MG63 (cell line): Measurements from ENCODE around the gene AMIGO2. TPM values are rescaled to one million over a fixed set of nuclear protein-coding genes. Genes with fewer than 3 reads are reported as not detected.
"Not testable (repeated sequence)": the region's sequence is repeated elsewhere in the genome, so short reads cannot be mapped to it uniquely, and the experiment has no call there.

Source experiments
- DNase-seq: peaks from one replicate; pipeline ENCODE4 v3.0.0-alpha.2; 2020
- H3K27me3 ChIP-seq: fragments of 250-450 bp; sonication (Bioruptor Pico); 2 replicates; pipeline ENCODE4 v1.5.1; 2020; ENCODE audit warnings: mild to moderate bottlenecking, moderate library complexity
- H3K36me3 ChIP-seq: fragments of 250-450 bp; sonication (Bioruptor Pico); 2 replicates; pipeline ENCODE4 v1.5.1; 2020; ENCODE audit warnings: mild to moderate bottlenecking, moderate library complexity
- H3K4me3 ChIP-seq: fragments of 250-450 bp; sonication (Bioruptor Pico); 2 replicates; pipeline ENCODE4 v1.5.1; 2020; ENCODE audit warnings: mild to moderate bottlenecking, moderate library complexity
- H3K9me3 ChIP-seq: fragments of 250-450 bp; sonication (Bioruptor Pico); 2 replicates; pipeline ENCODE4 v1.5.1; 2020; ENCODE audit warnings: mild to moderate bottlenecking, moderate library complexity
- total RNA-seq: library from RNA; depleted of rRNA; stranded (reverse); fragments of >200 nt; shearing (Covaris generic); gene quantifications from 2 replicates; pipeline ENCODE4 v1.2.3, GENCODE V29; 2014; ENCODE audit warnings: low replicate concordance

AMIGO2 gene
- total RNA-seq, 1 experiment from 2014 or later, result 6.3 TPM

DNA sequence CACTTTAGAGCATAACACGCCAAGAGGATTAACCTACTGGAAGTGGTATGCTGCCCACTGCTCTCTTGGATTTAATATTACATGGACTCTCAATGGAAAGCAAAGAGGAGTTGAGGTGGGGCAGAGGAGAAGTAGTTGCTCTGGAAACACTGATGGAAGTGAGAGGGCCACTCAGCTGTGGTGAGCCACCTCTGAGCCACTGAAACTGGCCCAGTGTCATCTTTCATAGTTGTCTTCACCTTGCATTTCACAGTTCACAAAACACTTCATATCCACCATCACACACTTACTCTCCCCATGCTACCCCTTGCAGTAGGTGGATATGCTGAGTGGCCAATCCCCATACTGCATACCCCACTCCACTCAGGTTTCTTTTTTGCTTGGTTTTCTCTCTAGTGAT lies 12.6 kb downstream of the AMIGO2 start:
- H3K36me3 ChIP-seq, result no peaks in the 10 kb centered on the region
- no peak for DNase-seq
- no peak overlapping the region for H3K4me3 ChIP-seq
- H3K9me3 ChIP-seq, result no peaks in the 10 kb centered on the region
- no peaks in the 10 kb centered on the region for H3K27me3 ChIP-seq

DNA sequence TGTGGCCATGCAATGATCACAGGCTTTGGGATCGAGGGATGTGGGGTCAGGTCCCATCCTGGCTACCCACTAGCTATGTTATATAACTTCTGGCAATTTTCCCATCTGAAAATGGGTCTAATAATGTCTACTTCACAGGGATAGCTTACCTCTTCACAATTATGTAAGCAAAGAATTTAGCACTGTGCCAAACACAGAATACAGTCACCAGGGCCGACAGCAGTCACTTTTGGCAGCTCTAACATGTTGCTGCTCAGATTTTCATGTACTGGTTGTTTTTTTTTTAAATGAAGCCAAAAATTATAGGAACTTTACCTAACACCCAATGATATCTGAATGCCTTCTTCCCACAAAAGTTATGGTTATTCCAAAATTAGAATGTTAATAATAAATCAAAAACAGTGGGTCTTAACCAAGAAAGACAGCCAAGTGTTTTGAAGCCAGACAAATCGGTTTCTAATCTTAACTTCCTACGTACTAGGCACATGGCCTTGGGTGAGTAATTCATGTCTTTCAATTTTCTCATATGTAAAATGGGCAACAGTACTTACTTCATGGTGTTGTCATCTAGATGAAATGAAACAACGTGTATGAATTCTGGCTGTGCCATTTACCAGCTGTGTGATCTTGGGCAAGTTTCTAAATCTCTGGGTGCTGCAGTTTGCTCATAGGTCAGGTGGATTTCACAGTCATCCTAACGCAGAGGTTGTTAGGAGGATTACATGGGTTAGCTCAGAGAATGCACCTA lies 13.3 kb downstream of the AMIGO2 start:
- Histone ChIP-seq H3K9me3 (no peaks in the 10 kb centered on the region), H3K4me3 (no peak overlapping the region), H3K27me3 (no peaks in the 10 kb centered on the region), H3K36me3 (no peaks in the 10 kb centered on the region)
- DNase-seq, result peak; percentile 46

DNA sequence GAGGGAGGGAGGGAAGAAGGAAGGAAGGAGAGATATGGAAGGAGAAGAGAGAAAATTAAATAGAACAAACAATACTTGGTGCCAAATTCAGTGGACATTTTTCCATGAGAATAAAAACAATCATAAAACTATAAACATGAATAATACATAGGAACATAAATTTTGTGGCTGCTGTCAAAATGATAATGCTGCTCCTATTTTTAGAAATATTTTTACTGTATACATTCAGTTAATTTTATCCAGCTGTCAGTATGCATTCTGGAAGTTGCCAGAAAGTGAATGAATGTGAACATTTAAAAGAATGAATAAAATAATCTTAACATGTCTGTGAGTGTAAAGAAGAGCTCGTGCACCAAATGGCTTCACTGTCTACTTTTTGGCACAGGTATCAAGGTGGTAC lies 14.2 kb downstream of the AMIGO2 start:
- DNase-seq, result no peak
- H3K4me3 ChIP-seq, result no peak overlapping the region
- no peaks in the 10 kb centered on the region for H3K36me3 ChIP-seq

DNA sequence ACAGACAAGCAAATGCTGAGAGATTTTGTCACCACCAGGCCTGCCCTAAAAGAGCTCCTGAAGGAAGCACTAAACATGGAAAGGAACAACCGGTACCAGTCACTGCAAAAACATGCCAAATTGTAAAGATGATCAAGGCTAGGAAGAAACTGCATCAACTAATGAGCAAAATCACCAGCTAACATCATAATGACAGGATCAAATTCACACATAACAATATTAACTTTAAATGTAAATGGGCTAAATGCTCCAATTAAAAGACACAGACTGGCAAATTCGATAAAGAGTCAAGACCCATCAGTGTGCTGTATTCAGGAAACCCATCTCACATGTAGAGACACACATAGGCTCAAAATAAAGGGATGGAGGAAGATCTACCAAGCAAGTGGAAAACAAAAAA lies 21.1 kb downstream of the AMIGO2 start:
- not testable (repeated sequence) for H3K9me3 ChIP-seq, H3K4me3 ChIP-seq, H3K36me3 ChIP-seq, H3K27me3 ChIP-seq, DNase-seq

More for the DNA sequence above, 14.2 kb downstream of the AMIGO2 start:
- H3K27me3 ChIP-seq, result no peaks in the 10 kb centered on the region
- no peaks in the 10 kb centered on the region for H3K9me3 ChIP-seq

DNA sequence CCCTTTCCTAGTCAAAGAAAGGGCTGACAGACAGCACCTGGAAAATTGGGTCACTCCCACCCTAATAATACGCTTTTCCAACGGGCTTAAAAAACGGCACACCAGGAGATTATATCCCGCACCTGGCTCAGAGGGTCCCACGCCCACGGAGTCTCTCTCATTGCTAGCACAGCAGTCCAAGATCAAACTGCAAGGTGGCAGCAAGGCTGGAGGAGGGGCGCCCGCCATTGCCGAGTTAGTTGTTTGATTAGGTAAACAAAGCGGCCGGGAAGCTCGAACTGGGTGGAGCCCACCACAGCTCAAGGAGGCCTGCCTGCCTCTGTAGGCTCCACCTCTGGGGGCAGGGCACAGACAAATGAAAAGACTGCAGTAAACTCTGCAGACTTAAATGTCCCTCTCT lies 22.8 kb downstream of the AMIGO2 start:
- H3K27me3 ChIP-seq, H3K4me3 ChIP-seq, DNase-seq, H3K9me3 ChIP-seq, H3K36me3 ChIP-seq: not testable (repeated sequence)

DNA sequence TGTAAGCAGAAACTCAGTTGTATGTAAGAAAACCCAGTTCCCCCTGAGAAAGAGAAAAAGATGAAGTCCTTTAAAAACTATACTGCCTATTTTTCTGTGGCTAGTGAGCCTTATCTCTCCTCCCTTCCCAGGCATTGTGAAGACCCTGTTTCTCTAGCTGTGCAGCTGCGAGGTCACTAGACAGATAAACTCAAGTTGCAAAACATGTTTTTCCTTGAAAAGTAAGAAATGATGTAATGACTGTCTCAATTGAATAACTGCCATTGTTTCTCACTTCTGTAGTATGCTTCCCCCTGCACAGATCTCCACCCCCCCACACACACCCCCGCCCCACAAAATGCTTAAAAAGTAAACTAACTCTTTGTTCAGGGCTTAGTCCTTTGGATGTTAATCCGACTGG lies 23.9 kb downstream of the AMIGO2 start:
- DNase-seq, H3K4me3 ChIP-seq, H3K9me3 ChIP-seq: not testable (repeated sequence)

DNA sequence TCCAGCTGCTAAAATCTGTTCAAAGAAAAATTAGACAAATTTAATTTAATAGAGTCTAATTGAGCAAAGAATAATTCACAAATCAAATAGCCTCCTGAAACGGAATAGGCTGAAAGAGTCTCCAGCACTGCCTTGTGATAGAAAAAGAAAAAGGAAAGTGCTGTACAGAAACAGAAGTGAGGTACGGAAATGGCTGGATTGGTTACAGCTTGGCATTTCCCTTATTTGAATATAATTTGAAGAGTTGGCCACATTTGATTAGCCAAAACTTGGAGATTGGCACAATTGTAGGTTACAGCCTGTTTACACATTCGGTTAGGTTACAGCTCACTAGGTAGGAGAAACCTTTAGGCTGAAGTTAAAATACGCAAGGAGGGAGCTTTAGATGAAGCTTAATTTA lies 25.1 kb downstream of the AMIGO2 start:
- no peak for DNase-seq
- H3K9me3 ChIP-seq, result no peaks in the 10 kb centered on the region; the same call in 1 of the 2 replicates
- H3K4me3 ChIP-seq, result no peak overlapping the region
- H3K36me3 ChIP-seq, result no peaks in the 10 kb centered on the region
- no peaks in the 10 kb centered on the region for H3K27me3 ChIP-seq

More for the DNA sequence above, 23.9 kb downstream of the AMIGO2 start:
- H3K36me3 ChIP-seq, H3K27me3 ChIP-seq: not testable (repeated sequence)

DNA sequence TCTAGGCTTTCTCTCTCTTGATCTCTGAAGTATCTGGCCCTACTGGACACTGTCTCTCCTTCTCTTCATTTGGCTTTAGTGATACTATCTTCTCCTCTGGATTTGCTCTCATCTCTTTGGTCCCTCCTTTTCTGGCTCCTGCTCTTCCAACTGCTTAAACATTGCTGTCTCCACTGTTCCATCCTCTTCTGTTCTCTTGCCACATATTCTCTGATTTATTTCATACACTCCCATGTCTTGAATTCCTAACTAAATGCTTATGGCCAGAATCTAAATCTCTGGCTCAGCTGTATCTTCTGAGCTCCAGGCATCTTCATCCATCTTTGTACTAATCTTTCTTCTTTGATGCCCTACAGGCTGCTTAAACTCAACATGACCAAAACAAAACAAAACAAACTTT lies 25.8 kb downstream of the AMIGO2 start:
- Histone ChIP-seq H3K36me3 (no peaks in the 10 kb centered on the region), H3K27me3 (no peaks in the 10 kb centered on the region), H3K9me3 (no peaks in the 10 kb centered on the region; the same call in 1 of the 2 replicates), H3K4me3 (no peak overlapping the region)
- no peak for DNase-seq

DNA sequence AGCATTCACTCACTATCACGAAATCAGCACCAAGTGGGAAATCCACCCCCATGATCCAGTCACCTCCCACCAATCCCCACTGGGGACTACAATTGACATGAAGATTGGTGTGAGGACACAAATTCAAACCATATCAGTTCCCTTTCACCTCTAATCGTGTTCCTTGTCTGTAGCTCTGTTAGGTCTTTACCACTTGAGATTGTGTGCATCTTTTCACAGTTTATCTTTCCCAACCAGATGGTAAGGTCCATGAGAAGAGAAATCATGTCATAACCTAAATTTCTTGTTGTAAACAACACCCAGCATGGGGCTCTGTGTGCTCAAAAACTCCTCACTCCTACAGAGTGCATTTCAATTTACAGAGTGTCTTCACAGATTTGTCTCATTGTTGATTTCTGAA lies 27.5 kb downstream of the AMIGO2 start:
- Histone ChIP-seq H3K4me3 (no peak overlapping the region), H3K27me3 (no peaks in the 10 kb centered on the region), H3K36me3 (no peaks in the 10 kb centered on the region), H3K9me3 (no peaks in the 10 kb centered on the region; the same call in 1 of the 2 replicates)
- DNase-seq, result no peak

DNA sequence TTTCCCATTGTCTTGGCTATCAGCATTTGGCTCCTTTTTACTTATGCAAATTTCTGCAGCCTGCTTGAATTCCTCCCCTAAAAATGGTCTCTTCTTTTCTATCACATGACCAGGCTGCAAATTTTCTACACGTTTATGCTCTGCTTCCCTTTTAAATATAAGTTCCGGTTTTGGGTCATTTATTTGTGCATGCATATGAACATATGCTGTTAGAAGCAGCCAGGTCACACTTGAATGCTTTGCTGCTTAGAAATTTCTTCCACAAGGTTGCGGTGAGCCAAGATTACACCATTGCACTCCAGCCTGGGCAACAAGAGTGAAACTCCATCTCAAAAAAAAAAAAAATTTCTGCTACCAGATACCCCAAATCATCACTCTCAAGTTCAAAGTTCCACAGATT lies 28.5 kb downstream of the AMIGO2 start:
- not testable (repeated sequence) for H3K27me3 ChIP-seq

DNA sequence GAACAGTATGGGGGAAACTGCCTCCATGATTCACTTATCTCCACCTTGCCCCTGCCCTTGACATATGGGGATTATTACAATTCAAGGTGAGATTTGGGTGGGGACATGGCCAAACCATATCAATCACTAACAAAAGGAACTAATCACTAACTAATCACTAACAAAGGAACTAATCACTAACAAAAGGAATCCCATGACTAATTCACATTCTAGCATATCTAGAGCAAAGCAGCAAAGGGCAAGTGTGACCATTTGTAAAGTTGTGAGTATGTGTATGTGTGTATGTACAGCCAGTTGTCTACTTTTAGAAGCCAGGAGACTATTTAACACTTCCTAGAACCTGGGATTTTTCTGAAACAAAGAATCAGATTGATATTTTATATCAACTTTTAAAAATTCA lies 31.2 kb downstream of the AMIGO2 start:
- Histone ChIP-seq H3K4me3 (no peak overlapping the region), H3K27me3 (no peaks in the 10 kb centered on the region), H3K9me3 (no peaks in the 10 kb centered on the region; the same call in 1 of the 2 replicates), H3K36me3 (no peaks in the 10 kb centered on the region)
- no peak for DNase-seq

More for the DNA sequence above, 28.5 kb downstream of the AMIGO2 start:
- H3K9me3 ChIP-seq, H3K4me3 ChIP-seq, H3K36me3 ChIP-seq, DNase-seq: not testable (repeated sequence)

DNA sequence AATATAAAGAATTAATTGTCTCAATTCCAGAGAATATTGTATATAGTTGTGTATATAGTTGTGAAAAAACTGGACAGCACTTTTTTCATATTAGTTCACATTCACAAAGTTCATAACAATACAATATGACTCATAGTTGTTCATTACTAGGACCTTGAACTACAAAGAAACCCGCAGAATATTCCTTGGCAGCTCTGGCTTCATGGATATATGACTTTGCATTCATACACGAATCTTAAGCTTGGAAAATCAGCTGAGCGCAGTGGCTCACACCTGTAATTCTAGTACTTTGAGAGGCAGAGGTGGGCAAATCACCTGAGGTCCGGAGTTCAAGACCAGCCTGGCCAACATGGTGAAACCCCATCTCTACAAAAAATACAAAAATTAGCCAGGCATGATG lies 38.4 kb downstream of the AMIGO2 start:
- Histone ChIP-seq H3K36me3 (no peaks in the 10 kb centered on the region), H3K27me3 (no peaks in the 10 kb centered on the region), H3K4me3 (no peak overlapping the region), H3K9me3 (peaks cover 2% of the 10 kb centered on the region; the same call in 1 of the 2 replicates)
- DNase-seq, result no peak

DNA sequence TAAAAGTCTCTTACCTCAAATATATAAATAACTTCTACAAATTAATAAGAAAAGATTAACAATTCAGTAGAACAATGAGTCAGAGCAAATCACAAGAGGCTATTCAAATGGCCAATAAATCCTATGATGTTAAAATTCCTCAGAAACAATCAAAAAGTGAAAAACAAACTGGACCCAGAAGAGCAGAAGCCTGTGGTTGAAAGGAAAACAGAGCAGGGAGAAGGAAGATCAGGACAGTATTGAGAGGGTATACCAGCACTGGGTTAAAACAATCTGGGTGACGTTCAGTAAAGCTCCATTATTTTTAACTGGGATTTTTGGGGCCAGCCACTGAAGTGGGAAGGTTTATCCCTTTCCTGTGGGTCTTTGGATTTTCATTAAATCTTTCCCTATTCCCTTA lies 40.0 kb downstream of the AMIGO2 start:
- Histone ChIP-seq H3K4me3 (no peak overlapping the region), H3K27me3 (no peaks in the 10 kb centered on the region), H3K9me3 (peaks cover 2% of the 10 kb centered on the region; the same call in 1 of the 2 replicates), H3K36me3 (no peaks in the 10 kb centered on the region)
- no peak for DNase-seq

DNA sequence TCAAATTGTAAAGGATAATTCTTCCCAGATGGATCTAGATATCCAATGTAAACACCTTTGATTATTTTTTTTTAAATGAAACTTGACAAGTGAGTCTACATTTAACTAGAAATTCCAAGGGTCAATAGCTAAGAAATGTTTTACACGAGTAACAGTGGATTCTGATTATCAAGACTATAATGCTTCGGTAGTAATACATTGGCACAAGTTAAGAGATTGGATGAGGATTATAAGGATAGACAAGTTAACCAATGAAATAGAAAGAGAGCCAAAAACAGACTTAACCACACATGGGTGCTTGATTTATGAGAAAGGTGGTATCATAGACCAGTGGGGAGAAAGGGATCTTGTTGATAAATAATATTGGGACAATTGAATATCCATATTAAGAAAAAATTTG lies 40.7 kb downstream of the AMIGO2 start:
- no peaks in the 10 kb centered on the region for H3K36me3 ChIP-seq
- no peak overlapping the region for H3K4me3 ChIP-seq
- DNase-seq, result no peak
- no peaks in the 10 kb centered on the region for H3K27me3 ChIP-seq
- H3K9me3 ChIP-seq, result peaks cover 2% of the 10 kb centered on the region; the same call in 1 of the 2 replicates

DNA sequence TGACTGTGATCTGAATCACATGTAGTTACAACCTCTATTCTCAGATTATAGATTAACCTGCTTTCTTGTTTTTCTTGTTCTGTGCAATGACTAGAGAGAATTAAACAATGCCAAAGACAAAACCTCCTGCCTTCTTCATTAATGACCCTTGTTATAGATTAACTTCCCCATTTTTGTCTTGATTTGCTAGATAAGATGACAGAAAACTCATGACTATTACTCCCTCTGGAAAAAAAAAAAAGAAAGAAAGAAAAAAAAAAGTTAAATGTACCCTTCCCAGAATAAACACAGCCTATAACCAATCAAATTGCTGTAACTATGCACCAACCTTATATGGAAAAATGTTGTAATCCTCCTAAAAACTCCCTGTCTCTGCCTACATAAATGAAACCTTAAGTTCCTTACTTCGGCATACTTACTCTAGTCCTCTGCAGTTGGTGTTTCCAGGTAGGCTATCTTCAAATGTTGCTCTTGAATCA lies 41.5 kb downstream of the AMIGO2 start:
- H3K4me3 ChIP-seq, result no peak overlapping the region
- no peak for DNase-seq
- H3K27me3 ChIP-seq, result no peaks in the 10 kb centered on the region
- H3K9me3 ChIP-seq, result peaks cover 2% of the 10 kb centered on the region; the same call in 1 of the 2 replicates
- no peaks in the 10 kb centered on the region for H3K36me3 ChIP-seq

DNA sequence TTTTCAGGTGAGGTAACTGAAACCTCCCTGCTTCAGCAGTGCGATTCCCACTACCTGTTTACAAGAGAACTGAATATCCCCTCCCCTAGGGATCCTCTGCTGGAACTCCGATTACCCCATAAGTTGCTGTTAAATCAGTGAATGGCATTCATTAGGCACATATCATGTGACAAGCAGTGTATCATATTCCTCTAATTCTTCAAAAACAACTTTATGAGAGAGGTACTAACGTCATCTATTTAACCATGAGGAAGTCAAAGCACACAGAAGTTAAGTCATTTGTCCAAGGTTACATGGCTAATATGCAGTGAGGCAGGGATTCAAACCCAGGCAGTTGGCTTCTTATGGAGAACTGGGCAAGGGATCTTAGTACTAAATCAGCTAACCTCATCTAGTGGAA lies 44.3 kb downstream of the AMIGO2 start:
- no peak for DNase-seq
- Histone ChIP-seq H3K4me3 (no peak overlapping the region), H3K9me3 (no peaks in the 10 kb centered on the region; the same call in 1 of the 2 replicates), H3K27me3 (no peaks in the 10 kb centered on the region), H3K36me3 (no peaks in the 10 kb centered on the region)

DNA sequence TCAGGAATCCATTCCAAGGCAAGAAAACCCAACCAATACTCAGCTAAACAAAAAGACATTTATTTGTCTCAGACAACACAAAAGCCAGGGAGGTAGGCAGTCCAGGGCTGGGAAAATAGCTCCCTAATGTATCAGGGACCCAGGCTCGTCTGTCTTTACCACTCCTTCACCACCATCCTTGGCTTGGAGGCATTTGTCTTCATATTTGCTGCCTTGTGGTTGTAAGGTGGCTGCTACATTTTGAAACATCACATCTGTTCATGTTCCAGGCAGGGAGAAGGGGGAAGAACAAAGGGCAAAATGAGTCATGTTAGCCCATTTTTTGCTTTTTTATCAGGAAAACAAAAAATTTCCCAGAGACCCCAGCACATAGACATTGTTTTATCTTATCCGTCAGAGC lies 45.1 kb downstream of the AMIGO2 start:
- no peaks in the 10 kb centered on the region; the same call in 1 of the 2 replicates for H3K9me3 ChIP-seq
- H3K36me3 ChIP-seq, result no peaks in the 10 kb centered on the region
- H3K27me3 ChIP-seq, result no peaks in the 10 kb centered on the region
- no peak overlapping the region for H3K4me3 ChIP-seq
- DNase-seq, result no peak
